PFSK-1 (cell line): ENCODE data around the gene MBTD1.

Source experiments
- FOXP2 ChIP-seq: optimal IDR thresholded peaks from 2 replicates; pipeline ENCODE3; 2011; ENCODE audit warnings: borderline replicate concordance, control low read depth, inconsistent platforms; ENCODE audit not compliant: insufficient read depth; ENCODE audit errors: extremely low read length, extremely low read depth
- POLR2AphosphoS5 ChIP-seq: IDR thresholded peaks from 2 replicates; pipeline ENCODE4 v1.6.1; 2012; ENCODE audit warnings: low read depth, mild to moderate bottlenecking, control low read depth, low read length, moderate library complexity
- REST ChIP-seq, 2 experiments: IDR thresholded peaks; 2 replicates each; pipeline versions ENCODE4 v1.6.1 to v1.8.0; 2011 to 2012; ENCODE audit warnings: low read depth in 2 of 2, low read length in 2 of 2, control low read depth in 1 of 2, inconsistent platforms in 1 of 2, mild to moderate bottlenecking in 1 of 2, moderate library complexity in 1 of 2; ENCODE audit not compliant: insufficient read depth in 1 of 2
- SIN3A ChIP-seq: IDR thresholded peaks from 2 replicates; pipeline ENCODE4 v1.6.1; 2012; ENCODE audit warnings: mild to moderate bottlenecking, low read length, moderate library complexity, borderline replicate concordance; ENCODE audit not compliant: insufficient read depth
- TAF1 ChIP-seq: IDR thresholded peaks from 2 replicates; pipeline ENCODE4 v1.6.1; 2012; ENCODE audit warnings: low read length, control low read depth, borderline replicate concordance; ENCODE audit not compliant: insufficient read depth

The MBTD1 gene

GRCh38 chr17:51234162-51234561 is 25.7 kb downstream of the MBTD1 start:
- no peak for TF ChIP-seq REST (IDR thresholded peaks at IDR 0.05; ENCODE audit: insufficient read depth in 1 of 2, low read depth in 2 of 2, low read length in 2 of 2)
- TF ChIP-seq SIN3A: no peak
- TF ChIP-seq TAF1: no peak
- TF ChIP-seq POLR2AphosphoS5: no peak
- no peak for TF ChIP-seq FOXP2

GRCh38 chr17:51231999-51232398 is 27.9 kb downstream of the MBTD1 start:
- TF ChIP-seq POLR2AphosphoS5: no peak
- no peak for TF ChIP-seq FOXP2
- TF ChIP-seq TAF1: no peak
- no peak for TF ChIP-seq REST (IDR thresholded peaks at IDR 0.05; ENCODE audit: insufficient read depth in 1 of 2, low read depth in 2 of 2, low read length in 2 of 2)
- TF ChIP-seq SIN3A: no peak

- TF ChIP-seq SIN3A (no peak), TAF1 (no peak), POLR2AphosphoS5 (no peak), REST (IDR thresholded peaks at IDR 0.05; ENCODE audit: insufficient read depth in 1 of 2, low read depth in 2 of 2, low read length in 2 of 2) (no peak), FOXP2 (no peak)
Observed at GRCh38 chr17:51230306-51230705, 29.5 kb downstream of the MBTD1 start.

GRCh38 chr17:51229889-51230288 is 30.0 kb downstream of the MBTD1 start:
- no peak for TF ChIP-seq FOXP2
- TF ChIP-seq SIN3A: no peak
- TF ChIP-seq POLR2AphosphoS5: no peak
- TF ChIP-seq TAF1: no peak
- TF ChIP-seq REST (IDR thresholded peaks at IDR 0.05; ENCODE audit: insufficient read depth in 1 of 2, low read depth in 2 of 2, low read length in 2 of 2): no peak

GRCh38 chr17:51228161-51228560 is 31.7 kb downstream of the MBTD1 start:
- TF ChIP-seq REST (IDR thresholded peaks at IDR 0.05; ENCODE audit: insufficient read depth in 1 of 2, low read depth in 2 of 2, low read length in 2 of 2): no peak
- TF ChIP-seq FOXP2: no peak
- no peak for TF ChIP-seq POLR2AphosphoS5
- TF ChIP-seq SIN3A: no peak
- TF ChIP-seq TAF1: no peak
